Activated T-cell treated with anti-CD3 and anti-CD28 coated beads for 24 hours (primary cell): Measurements from ENCODE around the gene ZNF205.
"Not testable (repeated sequence)": the region's sequence is repeated elsewhere in the genome, so short reads cannot be mapped to it uniquely, and the experiment has no call there.

Source experiments
- DNase-seq: peaks from one replicate; pipeline ENCODE4 v3.0.0-alpha.2; 2020; ENCODE audit warnings: low read depth

ZNF205 gene

GRCh38 chr16:3112058-3112880 is at the start of gene ZNF205:
ZNF205 (plus strand) TSS chr16:3112586; CDS start chr16:3113431, 845 bp downstream.
- no peak for DNase-seq

- no peak for DNase-seq
Measured at GRCh38 chr16:3063625-3064386, 48.6 kb upstream of the ZNF205 start.

DNA sequence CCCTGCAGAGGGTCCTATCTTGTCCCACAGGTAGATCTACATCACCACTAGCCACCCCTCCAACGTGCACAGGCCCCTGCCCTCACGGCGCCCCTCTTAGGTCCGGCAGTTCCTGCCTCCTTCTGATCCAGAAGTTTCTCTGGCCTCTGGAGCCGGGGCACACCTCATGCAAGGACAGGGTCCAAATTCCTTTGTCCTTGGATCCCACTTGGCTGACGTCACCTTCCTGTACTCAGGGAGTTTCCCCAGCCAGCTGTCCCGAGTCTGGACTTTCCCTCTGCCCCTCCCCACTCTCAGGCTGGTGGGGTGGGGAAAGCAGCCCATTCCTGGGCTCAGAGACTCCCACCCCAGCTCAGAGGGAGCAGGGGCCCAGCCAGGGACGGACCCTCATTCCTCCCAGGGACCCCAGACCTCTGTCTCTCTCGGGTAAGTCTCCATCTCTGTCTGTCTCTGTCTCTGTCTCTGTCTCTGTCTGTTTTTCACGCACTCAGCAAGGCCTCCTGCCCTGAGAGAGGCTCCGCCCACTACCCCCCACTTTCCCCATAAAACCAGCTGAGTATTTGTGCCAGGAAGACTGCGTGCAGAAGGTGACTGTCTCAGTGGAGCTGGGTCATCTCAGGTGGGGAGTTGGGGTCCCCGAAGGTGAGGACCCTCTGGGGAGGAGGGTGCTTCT is 47.2 kb upstream of the ZNF205 start, which contains the start of gene IL32:
TSS of gene IL32 (plus strand) at position 572 of the 673 bp plus-strand sequence. CDS start 172 bp downstream, outside the sequence.
- DNase-seq: peak; percentile 71

DNA sequence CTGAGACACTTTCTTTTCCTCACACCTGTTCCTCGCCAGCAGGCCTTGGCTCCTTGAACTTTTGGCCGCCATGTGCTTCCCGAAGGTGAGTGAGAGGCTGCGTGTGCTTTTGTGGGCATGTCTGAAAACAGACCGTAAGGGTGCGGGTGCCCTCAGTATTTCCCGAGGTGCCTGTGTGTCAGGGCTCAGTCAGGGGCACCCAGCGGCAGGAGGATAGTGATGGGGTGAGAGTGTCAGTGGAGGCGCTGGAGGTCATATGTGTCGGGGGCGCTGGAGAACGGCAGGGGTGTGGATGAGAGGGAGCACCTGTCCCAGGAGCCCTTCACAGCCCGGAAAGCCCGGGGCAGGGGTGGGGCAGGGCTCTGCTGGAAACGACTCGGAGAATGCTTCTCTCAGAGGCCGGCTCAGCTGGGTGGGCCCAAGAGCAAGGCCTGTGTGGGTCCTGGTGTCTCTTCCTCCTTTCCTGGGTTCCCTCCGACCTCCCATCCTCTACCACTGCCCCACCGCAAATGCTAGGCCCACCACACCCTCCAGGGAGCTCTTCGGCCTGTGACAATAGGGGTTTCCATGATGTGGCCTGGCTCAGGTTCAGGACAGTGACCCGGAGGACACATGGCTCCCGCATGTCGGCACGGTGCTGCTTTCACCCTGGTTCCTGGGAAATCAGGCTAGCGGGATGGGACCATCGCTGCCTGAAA is 46.5 kb upstream of the ZNF205 start:
- no peak for DNase-seq

DNA sequence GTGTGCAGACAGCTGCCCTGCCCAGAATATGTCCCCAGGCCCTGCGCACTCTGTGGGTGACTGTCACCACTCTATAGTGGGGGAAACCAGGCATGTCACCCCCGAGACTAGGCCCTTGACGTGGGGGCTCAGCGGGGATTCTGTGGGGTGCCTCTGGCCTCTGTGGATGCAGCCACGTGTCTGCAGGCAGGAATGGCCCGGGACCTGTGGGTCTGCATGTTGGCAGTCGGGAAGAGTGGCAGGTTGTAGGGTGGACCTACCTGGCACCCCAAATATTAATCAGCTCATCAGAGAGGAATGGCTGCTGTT is 46.0 kb upstream of the ZNF205 start:
- no peak for DNase-seq

GRCh38 chr16:3068487-3068886 is 43.9 kb upstream of the ZNF205 start:
- DNase-seq: no peak

DNA sequence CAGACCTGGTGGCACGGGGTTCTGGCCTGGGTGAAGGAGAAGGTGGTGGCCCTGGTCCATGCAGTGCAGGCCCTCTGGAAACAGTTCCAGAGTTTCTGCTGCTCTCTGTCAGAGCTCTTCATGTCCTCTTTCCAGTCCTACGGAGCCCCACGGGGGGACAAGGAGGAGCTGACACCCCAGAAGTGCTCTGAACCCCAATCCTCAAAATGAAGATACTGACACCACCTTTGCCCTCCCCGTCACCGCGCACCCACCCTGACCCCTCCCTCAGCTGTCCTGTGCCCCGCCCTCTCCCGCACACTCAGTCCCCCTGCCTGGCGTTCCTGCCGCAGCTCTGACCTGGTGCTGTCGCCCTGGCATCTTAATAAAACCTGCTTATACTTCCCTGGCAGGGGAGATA is 43.2 kb upstream of the ZNF205 start:
- DNase-seq: not testable (repeated sequence)

GRCh38 chr16:3070608-3071111 is 41.7 kb upstream of the ZNF205 start:
- DNase-seq: no peak

- no peak for DNase-seq
Measured at GRCh38 chr16:3071655-3072054, 40.7 kb upstream of the ZNF205 start.

- DNase-seq: not testable (repeated sequence)
Measured at GRCh38 chr16:3072148-3072547, 40.2 kb upstream of the ZNF205 start.

DNA sequence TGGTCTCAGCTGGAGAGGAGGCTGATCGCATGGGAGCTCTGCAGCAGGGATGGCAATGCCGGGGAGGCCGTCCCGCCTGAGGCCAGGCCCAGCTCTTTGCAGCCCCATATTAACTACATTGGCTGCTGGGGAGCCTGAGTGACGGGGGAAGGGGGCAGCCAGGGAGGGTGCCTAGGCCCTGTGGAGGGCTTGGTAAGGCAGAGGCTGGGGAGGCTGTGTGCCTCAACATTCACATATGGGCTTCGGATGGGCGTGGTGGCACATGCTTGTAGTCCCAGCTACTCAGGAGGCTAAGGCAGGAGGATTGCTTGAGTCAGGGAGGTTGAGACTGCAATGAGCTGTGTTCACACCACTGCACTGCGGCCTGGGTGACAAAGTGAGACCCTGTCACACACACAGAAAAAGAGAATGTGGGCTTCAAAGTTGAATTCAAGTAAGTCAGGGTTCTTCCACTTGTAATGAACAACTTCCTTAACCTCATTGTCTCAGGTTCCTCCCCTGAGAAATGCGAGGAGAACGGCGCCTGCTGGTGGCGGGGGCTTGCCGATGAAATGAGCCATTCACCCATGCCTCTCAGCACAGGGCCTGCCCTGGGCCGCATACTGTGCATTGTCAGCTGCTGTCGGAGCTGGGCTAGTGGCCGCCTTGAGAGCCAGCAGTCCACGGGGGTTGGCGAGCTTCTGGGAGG is 39.7 kb upstream of the ZNF205 start:
- not testable (repeated sequence) for DNase-seq

DNA sequence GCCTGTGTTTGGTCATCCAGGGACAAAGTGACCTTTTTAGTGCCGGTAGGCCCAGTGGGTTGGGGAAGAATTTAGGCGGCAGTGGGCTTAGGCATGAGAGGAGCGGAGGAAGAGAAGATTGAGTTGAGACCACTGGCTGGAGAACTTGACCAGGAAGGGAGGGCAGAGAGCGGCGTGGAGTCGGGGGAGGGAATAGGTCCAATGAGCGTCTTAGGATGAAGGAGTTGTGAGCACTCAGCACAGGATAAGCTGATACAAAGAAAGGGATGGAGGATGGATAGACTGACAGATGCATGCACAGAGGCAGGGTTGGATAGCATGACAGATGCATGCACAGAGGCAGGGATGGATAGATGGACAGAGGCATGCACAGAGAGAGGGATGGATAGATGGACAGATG is 38.9 kb upstream of the ZNF205 start:
- DNase-seq: no peak

- DNase-seq: peak; percentile 71
Measured at GRCh38 chr16:3074860-3075522, 37.4 kb upstream of the ZNF205 start.

- no peak for DNase-seq
Measured at GRCh38 chr16:3075523-3075915, 36.9 kb upstream of the ZNF205 start.

- not testable (repeated sequence) for DNase-seq
Measured at GRCh38 chr16:3075946-3076345, 36.4 kb upstream of the ZNF205 start.

GRCh38 chr16:3076577-3076976 is 35.8 kb upstream of the ZNF205 start:
- DNase-seq: no peak

DNA sequence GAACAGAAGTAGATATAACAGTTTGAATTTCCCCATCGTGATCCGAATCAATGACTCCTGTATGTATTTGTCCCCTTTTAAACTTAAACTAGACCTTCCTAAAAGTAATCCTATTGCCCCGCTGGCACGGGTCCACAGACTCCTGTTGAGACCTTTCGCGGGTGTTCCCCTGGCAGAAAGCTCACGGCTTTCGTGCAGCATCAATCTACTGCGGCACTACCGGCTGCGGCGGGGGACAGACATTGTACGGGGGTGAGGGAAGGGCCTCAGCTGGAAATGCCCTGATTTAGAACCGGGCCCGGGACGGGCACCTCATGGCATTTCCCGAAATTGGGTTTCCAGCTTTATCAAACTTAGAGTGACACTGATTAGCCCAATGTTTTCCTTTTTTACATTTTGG is 32.4 kb upstream of the ZNF205 start:
- no peak for DNase-seq

- DNase-seq: not testable (repeated sequence)
Measured at GRCh38 chr16:3081957-3082356, 30.4 kb upstream of the ZNF205 start.

- not testable (repeated sequence) for DNase-seq
Measured at GRCh38 chr16:3083408-3083807, 29.0 kb upstream of the ZNF205 start.

GRCh38 chr16:3084491-3084890 is 27.9 kb upstream of the ZNF205 start:
- DNase-seq: no peak
